HL-60/S4 treated with phorbol 12-myristate 13-acetate at 8.2 ng/mL for 4 days and 3 days (cell line): ENCODE measurements around the gene ZNF691.

Source experiments
- in situ Hi-C: fragments of 300-500 bp; cut with MboI; formaldehyde crosslinking; loops from 2 replicates; pipeline ENCODE4 v1.15.0; 2022; ENCODE audit warnings: low sequenced_read_pairs

Gene ZNF691

DNA sequence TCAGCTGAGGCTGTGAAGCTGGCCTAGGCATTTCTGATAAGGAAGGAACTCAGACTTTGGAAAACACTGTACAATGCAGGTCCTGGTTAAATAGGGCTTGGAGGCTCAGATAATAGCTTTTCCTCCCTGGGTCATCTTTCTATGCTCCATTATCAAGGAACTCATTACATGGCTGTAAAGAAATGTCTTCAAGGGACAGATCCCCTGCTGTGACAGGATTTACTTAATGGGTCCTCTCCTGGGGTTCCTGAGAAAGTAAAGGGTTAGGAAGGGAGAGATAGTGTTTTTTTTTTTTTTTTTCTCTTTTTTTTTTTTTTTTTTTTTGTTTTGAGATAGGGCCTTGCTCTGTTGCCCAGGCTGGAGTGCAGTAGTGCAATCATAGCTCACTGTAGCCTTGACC is 15.1 kb upstream of the ZNF691 start:
- in situ Hi-C loops: no loop called here

DNA sequence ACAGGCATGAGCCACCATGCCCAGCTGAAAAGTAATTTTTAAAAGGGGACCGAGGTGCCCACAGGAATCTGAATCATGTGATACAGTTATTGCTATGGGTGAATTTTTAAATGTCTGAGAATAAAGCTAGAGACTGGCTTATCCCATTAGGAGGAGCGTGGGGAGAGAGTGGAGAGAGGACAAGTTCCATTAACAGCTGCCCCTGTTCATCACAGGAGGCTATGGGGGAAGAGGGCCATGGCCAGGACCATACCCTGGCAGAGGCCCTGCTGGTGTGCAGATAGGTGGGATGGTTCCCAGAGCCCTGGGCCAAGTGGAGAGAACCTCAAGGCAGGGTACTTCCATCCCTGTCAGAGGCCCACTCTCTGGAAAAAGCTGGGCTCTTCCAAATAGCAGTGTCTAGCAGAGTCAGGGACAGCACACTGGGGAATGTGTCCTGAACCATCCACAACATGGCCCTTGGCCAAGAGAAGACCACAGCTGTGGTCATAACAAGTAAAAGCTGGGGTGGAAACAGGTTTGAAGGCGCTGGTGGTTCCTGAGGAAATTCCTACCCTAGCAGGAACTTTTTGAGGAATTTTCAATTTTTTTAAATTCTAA is 13.7 kb upstream of the ZNF691 start:
- in situ Hi-C loops: no loop called here

DNA sequence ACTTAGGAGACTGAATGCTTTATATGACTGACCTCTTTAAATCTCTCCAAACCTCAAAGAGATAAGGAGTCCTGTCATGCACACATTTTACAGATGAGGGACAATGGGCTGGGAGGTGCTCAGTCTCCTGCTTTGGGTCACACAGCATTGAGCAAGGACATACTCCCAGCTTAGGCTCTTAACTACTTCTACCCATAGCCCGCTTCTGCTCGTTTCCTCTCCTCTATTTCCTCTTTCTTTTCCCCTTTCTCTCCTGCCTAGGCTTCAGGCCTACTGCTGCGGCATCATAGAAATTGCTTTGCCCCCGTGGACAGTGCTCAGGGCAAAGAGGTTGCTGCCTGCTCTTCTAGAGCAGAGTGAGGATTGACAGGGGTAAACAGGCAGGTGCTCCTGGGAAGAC is 12.4 kb upstream of the ZNF691 start:
- in situ Hi-C loops: no loop called here

DNA sequence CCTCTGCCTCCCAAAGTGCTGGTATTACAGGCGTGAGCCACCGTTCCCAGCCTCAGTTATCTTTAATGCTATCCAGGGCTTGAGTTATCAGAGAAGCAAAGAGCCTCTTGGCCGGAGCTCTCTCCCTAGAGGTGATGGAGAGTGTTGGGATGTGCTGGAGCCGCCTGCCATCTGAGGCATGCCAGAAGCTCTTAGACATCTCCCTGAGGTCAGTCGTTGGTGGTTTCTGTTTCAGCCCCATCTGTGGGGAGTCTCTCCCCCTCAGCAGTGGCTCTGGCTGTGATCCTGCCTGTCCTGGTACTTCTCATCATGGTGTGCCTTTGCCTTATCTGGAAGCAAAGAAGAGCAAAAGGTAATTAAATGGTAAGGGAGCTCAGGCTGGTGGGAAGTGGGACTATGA is 11.6 kb upstream of the ZNF691 start:
- in situ Hi-C loops: no loop called here

DNA sequence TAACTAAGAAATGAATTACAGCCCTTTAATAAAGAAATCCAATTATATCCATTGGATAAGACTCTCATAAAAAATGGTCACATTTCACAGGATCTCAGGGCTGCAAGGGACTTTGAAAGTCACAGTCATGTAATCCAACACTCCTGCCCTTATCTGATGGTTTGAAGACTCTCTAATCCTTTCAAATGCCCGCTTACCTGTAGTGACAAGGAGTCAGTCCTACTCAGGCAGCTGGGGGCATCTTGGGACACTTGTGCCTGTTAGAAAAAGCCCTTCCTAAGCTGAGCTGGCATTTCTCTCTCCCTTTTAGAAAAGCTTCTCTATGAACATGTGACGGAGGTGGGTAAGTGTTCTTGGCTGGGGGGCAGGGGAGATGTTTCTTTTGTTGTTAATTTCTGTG is 11.0 kb upstream of the ZNF691 start:
- in situ Hi-C loops: no loop called here

DNA sequence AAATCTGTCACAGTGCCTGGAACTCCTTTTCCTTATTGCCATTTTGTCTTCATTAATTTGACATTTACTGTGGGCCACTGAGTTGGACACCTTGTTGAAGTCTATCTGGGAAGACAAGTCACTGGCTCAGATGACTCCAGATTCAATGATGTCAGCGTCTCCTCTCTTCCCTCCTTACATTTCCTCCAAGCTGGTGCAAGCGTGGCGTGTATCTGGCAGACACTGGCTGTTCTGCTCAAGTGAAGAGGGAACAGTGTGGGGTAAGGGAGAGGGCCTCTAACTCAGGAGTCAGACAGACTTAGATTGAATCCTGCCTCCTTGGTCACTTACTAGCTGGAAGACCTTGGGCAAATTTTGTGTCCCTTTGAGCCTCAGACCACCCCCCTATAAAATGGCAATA is 8.7 kb upstream of the ZNF691 start:
- in situ Hi-C loops: no loop called here

DNA sequence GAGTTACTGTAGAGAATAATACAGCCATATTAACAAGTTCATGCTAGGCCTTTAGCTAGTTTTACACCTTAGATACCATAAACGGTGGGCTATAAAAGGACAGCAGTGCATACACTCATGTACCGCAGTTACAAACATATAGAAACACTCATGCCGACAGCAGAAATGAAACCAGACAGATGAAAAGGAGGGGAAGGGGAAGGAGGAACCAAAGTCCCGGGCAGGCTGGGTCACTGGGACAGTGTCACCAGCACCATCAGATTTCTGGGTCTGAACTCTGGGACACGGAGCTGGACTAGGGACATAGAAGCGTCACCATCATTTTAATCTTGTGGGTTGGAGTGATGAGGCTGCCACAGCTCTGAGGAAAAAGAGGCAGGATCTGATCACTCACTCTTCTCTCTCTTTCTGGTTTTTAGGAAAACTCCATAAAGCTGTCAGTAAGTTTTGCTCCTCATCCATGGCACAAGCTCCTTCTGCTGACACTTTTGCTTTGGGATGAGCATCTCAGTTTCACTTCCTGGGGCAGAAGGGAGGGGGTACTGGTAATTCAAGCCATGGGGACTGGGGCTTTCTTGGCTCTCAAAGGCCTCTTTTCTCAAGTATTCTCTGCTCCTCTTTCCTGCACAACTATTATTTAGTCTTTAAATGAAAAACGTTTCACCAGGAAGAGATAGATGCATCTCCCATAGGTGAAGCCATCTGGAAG is 7.8 kb upstream of the ZNF691 start:
- in situ Hi-C loops: no loop called here

DNA sequence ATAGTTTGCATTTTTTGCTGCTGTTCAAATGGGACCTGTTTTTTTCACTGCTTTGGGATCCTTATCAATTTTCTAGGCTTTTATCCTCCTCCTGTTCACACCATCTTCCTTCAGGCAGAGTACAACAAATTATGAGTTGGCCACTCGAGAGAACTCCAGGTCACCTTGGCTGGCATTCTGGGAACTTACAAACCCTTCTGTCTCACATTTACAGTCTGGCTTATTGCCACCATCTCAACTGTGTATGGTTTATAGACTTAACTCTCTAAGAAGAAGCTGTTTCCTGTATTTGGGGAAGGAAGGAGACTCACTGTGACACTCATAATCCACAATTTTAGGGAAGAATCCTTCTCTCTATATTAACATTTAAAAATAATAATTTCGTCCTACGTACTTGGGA is 5.4 kb upstream of the ZNF691 start:
- in situ Hi-C loops: no loop called here

DNA sequence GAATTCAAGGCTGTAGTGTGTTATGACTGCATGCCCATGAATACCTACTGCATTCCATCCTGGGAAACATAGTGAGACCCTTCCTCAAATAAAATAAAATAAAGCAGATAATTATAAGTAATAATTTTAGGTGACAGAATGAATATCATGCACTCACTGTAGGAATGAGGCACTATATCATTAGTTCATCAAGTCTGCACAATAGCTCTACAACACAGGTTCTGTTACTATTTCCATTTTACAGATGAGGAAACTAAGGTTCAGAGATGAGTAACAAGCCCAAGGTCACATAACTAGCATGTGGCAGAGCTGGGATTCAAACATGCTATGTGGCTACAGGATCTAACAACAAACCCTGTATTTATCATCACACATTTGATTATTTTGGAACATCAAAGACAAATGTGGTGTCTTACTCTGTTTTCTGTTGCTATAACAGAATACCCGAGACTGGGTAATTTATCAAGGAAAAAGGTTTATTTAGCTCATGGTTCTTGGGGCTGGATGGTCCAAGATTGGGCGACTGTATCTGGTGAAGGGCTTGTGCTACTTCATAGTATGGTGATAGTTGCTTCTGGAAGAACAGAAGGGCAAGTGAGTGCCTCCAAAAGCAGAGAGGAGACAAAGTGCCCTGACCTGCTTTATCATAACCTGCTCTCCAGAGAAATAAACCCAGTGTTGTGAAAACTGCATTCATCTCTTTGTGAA is 4.8 kb upstream of the ZNF691 start:
- in situ Hi-C loops: no loop called here

DNA sequence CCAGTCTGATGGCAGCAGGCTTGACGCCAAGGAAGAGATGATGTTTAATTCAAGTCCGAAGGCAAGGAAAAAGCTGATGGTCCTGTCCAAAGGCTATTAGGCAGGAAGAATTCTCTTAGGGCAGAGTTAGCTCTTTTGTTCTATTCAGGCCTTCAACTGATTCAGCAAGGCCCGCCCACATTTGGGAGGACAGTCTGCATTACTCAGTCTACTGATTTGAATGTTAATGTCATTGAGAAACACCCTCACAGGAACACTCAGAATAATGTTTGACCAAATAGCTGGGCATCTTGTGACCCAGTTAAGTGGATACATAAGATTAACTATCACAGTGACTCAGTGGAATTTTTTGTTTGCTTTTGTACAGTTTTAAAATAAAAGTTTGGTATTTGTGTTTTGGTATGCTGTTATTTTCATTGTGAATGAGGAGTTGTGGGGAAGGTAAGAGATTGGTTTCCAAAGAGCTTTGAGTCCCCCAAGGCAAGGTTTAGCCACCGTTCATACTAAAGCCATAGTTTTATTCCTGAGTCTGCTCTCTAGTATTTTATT is 1.7 kb upstream of the ZNF691 start:
- in situ Hi-C loops: no loop called here

DNA sequence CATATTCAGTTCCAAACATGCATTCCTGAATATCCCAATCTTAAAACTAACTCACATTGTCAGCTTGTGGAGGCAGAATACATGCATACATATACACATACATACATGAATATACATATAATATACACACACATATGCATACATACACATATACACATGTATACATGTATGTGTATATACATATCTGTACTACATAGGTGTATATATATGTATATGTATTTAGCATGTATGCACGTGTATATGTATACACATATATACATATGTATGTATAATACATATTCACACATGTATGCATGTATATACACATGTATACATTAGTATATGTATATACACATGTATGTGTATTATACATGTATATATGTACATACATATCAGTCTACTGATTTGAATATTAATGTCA is 1.2 kb upstream of the ZNF691 start:
- in situ Hi-C loops: no loop called here

DNA sequence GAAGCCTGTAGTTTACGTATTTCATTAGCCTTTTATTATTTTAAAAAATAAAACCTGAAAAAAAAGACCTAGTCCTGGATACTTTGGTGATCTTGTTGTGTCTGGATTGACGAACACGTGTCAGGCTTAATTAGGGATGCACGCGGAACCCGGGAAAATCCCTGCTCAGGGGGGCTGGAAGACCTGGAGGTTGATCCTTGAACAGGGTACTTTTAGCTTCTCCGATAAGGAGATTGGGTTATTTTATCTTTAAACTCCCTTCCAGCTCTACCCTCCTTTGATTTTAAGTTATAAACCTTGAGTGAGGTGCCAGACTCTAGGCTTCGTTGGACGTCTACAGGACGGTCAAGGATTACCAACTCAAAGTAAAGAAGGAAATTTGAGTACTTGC is 552 bp upstream of the ZNF691 start:
- in situ Hi-C loops: no loop called here

DNA sequence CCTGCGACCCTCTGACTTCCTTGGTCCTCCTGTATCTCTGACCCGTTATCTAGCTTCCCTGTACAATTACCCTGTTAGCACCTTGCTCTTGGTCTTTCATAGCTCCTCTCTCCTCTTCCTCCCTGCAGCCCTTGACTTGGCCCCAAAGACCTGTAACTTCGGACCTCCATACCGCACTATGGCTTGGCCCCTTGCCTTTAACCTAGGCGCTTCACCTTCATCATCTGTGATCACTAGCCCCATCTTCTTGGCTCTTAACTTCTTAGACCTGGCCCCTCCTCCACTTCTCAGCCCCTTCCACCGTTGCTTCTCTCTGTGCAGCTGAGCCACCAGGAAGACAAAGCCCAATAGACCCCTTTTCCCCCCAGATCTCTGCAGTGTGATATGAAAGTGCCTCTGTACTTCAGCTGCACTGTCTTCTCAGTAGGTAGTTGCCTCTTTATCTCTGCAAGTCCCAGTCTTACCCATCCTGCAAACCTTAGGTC is 740 bp downstream of the ZNF691 start:
- in situ Hi-C loops: no loop called here

DNA sequence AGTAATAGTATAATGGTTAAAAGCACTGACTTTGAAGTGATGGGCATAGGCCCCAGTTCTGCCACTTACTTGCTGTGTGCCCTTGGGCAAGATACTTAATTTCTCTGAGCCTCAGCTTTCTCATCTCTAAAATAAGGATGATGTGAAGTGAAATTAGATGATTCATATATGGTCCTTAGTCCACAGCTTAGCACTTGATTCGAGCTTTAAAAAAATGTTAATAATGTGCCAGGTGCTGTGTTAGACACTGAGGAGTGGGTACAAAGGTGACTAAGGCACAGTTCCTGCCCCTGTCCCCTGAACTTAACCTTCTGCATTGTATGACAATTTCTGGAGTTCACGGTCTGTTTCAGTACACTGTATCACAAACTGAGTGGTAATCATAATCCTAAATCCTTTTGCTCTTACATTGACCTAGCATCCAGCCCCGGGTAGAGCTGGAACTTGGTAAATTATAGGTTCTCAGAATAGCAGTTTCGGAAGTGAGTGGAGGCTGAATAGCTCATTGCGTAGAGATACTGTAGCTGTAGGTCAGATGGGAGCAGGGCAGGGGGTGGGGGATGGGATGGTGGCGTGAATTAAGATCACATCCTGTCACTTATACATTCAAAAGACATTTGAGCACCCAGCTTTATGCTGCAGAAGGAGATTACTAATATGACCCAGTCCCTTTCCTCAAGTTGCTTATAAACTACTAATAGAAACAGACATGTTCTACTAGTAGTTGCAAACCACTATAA is 1.5 kb downstream of the ZNF691 start:
- in situ Hi-C loops: no loop called here

DNA sequence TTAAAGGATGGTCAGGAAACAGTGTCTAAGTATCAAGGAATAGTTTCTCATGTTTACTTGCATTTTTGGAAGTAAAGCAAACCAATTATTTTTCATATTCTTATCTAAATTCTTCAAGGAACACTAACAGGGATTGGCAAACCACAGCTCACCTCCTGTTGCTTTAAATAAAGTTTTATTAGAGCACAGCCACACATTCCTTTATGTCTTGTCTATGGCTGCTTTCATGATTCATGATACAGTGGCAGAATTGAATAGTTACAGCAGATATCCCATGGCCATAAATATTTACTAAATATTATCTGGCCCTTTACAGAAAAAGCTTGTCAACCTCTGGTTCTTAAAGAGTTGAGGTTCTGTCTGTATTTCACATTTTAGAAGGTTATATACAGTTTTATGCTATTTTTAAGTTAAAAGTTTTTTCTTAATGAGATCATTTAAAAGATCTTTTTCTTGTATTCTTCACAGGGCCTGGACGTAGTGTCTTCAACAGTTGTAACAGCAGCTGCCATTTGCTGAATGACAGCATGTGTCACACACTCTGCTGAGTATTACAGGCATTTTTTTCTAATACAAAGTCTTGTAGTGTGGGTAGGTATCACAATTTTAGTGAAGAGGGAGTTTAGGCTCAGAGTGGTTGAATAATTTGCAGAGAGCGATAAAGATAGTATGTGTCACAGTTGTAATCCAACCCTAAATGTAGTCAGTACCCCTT is 2.6 kb downstream of the ZNF691 start:
- in situ Hi-C loops: no loop called here

DNA sequence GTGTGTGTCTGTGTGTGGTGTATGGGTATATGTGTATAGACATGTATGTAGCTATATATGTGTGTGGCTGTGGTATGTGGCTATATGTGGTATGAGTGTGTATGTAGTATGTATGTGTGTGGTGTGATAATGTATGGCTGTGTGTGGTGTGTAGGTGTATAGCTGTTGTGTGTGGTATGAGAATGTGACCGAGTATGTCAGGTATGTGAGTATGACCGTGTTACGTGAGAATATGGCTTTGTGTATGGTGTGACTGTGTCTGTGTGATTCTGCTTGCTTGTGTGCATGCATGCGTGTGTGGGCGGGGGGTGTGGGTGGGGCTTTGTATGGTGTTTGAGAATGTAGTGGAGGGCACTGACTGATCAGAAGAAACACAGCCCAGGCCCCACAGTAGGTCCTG is 3.5 kb downstream of the ZNF691 start:
- in situ Hi-C loops: no loop called here

DNA sequence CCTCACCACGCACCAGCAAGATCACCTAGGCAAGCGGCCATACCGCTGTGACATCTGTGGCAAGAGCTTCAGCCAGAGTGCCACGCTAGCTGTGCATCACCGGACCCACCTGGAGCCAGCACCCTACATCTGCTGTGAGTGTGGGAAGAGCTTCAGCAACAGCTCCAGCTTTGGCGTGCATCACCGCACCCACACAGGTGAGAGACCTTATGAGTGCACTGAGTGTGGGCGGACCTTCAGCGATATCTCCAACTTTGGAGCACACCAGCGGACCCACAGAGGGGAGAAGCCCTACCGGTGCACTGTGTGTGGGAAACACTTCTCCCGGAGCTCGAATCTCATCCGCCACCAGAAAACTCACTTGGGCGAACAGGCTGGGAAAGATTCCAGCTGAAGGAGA is 5.0 kb downstream of the ZNF691 start:
- in situ Hi-C loops: no loop called here

DNA sequence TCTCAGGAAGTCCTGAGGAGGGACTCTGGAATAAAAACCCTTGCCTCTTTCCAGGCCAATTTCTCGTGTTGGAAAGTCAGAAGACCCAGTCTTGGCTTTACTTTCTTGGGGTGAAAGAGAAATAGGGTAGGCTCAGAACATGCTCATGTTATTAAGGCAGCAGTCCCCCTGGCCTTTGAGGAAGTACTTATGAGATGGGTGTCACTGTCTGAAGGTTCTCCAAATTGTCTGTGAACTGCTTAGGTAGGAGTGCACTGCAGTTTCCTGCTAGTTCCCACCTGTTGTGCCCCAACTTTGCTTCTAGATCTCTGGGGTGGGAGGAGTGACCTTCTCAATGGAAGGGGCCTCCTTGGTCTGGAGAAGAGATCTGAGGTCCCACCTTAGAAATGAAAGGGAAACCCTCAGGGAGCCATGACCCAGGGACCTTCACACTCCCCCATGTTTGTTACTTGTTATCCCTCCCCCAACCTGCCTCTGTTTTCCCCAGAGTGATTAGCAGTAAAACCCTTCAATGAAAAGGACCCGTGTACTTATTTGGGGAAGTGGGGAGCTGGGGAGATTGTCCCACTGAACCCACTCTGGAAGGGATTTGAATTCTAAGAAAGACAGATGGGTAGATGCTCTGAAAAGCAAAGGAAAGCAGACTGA is 5.7 kb downstream of the ZNF691 start:
- in situ Hi-C loops: no loop called here

DNA sequence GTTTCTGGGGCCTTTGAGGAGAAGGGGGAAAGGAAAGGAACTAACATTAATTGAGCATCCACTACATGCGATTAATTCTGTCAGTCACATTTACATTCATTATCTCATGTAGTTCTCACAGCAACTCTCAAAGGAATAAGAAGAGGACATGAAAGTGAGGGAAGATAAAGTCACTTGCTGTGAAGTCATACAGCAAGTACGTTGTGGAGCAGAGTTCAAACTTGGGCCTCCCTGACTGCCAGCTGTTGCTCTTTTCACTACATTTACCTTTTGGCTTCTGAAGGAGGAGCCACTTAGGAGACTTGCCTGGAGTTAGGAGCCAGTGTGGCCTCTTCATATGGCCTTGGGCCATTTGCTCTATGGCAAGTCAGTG is 6.2 kb downstream of the ZNF691 start:
- in situ Hi-C loops: no loop called here
